ENCODE measurements around the gene ARF3.

GRCh38 chr12:48969160-48969771 lies 12.0 kb upstream of the ARF3 start:
- TF ChIP-seq FOXP4 (CRISPR knock-in tag; IDR thresholded peaks at IDR 0.05) (no peak), FOXP1 (CRISPR knock-in tag; IDR thresholded peaks at IDR 0.05; ENCODE audit: borderline replicate concordance) (no peak), CTCF (IDR thresholded peaks at IDR 0.05) (no peak), ATF1 (CRISPR knock-in tag; IDR thresholded peaks at IDR 0.05) (no peak), E2F1 (CRISPR knock-in tag; IDR thresholded peaks at IDR 0.05) (no peak), ZNF671 (CRISPR knock-in tag; IDR thresholded peaks at IDR 0.05) (no peak), ZNF416 (CRISPR knock-in tag; IDR thresholded peaks at IDR 0.05) (no peak), ZNF138 (CRISPR knock-in tag; conservative IDR thresholded peaks at IDR 0.05) (no peak), E2F5 (CRISPR knock-in tag; IDR thresholded peaks at IDR 0.05) (no peak), ZSCAN18 (CRISPR knock-in tag; IDR thresholded peaks at IDR 0.05) (no peak), HMGXB4 (CRISPR knock-in tag; IDR thresholded peaks at IDR 0.05) (no peak), ZNF263 (CRISPR knock-in tag; IDR thresholded peaks at IDR 0.05; ENCODE audit: low read depth) (no peak)

All from WTC11 (cell line).